Measurements from ENCODE around the gene MUC5B.

GRCh38 chr11:1262172-1263006 is 39.5 kb downstream of the MUC5B start:
- no peak for TF ChIP-seq CTCF (IDR thresholded peaks at IDR 0.05)
- TF ChIP-seq POLR2A (IDR thresholded peaks at IDR 0.05) = peak in 1 of 2 donors; percentile 39

Data from vagina (tissue), 2 donors.